Astrocyte of the spinal cord (primary cell): ENCODE measurements around the gene PADI6.
A peak's percentile ranks its signal among the peaks of the same experiment; 100 is the strongest.
"Not testable (repeated sequence)": the region's sequence is repeated elsewhere in the genome, so short reads cannot be mapped to it uniquely, and the experiment has no call there.

Source experiments
- DNase-seq: peaks from one replicate; pipeline ENCODE4 v3.0.0; 2011; ENCODE audit warnings: low read depth, low spot score
- H3K4me3 ChIP-seq: 2 replicates; pipeline ENCODE4 v1.5.1; 2011; ENCODE audit warnings: low read depth, mild to moderate bottlenecking, low read length, moderate library complexity
- in situ Hi-C: cut with HindIII; loops from 2 replicates; pipeline ENCODE4 v1.10.0; 2017; ENCODE audit warnings: low sequenced_read_pairs
- TF ChIP-seq, protein P1 (sequence below): IDR thresholded peaks from 2 replicates; pipeline ENCODE4 v1.5.1; 2012; ENCODE audit warnings: low read depth, mild to moderate bottlenecking, low read length, inconsistent platforms

Gene PADI6

GRCh38 chr1:17338706-17339493, 33.1 kb upstream of the PADI6 start:
- DNase-seq: no peak
- no peak overlapping the region for H3K4me3 ChIP-seq
- in situ Hi-C loops: no loop called here
- TF ChIP-seq, protein P1, sequence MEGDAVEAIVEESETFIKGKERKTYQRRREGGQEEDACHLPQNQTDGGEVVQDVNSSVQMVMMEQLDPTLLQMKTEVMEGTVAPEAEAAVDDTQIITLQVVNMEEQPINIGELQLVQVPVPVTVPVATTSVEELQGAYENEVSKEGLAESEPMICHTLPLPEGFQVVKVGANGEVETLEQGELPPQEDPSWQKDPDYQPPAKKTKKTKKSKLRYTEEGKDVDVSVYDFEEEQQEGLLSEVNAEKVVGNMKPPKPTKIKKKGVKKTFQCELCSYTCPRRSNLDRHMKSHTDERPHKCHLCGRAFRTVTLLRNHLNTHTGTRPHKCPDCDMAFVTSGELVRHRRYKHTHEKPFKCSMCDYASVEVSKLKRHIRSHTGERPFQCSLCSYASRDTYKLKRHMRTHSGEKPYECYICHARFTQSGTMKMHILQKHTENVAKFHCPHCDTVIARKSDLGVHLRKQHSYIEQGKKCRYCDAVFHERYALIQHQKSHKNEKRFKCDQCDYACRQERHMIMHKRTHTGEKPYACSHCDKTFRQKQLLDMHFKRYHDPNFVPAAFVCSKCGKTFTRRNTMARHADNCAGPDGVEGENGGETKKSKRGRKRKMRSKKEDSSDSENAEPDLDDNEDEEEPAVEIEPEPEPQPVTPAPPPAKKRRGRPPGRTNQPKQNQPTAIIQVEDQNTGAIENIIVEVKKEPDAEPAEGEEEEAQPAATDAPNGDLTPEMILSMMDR: peak; percentile 12

DNA sequence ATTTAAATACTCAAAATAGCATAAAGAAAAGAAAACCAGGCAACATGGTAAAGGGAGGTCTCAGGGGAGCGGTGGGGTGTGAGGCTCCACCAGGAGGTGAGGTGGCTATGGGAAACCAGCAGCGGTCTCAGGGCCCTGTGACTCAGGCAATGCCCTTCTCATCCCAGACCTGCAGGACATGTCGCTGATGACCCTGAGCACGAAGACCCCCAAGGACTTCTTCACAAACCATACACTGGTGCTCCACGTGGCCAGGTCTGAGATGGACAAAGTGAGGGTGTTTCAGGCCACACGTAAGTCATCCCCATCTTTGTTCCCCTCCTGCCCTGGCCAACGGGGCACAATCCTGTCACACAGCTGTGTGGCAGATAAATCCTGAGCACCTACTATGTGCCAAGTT, 32.5 kb upstream of the PADI6 start:
- H3K4me3 ChIP-seq: no peak overlapping the region
- TF ChIP-seq, protein P1: no peak
- in situ Hi-C loops: no loop called here
- no peak for DNase-seq

- in situ Hi-C loops: no loop called here
- DNase-seq: no peak
- TF ChIP-seq, protein P1: no peak
- H3K4me3 ChIP-seq: no peak overlapping the region
Measured at GRCh38 chr1:17340358-17340757, 31.6 kb upstream of the PADI6 start.

- TF ChIP-seq, protein P1: no peak
- DNase-seq: no peak
- in situ Hi-C loops: no loop called here
- no peak overlapping the region for H3K4me3 ChIP-seq
Measured at GRCh38 chr1:17342014-17342441, 30.0 kb upstream of the PADI6 start.

DNA sequence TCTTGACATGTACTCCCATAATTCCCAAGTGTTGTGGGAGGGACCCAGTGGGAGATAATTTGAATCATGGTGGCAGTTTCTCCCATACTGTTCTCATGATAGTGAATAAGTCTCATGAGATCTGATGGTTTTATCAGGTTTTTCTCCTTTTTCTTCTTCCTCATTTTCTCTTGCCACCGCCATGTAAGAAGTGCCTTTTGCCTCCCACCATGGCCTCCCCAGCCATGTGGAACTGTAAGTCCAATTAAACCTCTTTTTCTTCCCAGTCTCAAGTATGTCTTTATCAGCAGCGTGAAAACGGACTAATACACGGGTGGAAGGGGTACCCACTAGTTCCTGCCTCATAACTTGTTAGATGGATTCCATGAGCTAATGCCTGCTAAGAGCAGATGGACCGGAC, 26.5 kb upstream of the PADI6 start:
- in situ Hi-C loops, DNase-seq: not testable (repeated sequence)

DNA sequence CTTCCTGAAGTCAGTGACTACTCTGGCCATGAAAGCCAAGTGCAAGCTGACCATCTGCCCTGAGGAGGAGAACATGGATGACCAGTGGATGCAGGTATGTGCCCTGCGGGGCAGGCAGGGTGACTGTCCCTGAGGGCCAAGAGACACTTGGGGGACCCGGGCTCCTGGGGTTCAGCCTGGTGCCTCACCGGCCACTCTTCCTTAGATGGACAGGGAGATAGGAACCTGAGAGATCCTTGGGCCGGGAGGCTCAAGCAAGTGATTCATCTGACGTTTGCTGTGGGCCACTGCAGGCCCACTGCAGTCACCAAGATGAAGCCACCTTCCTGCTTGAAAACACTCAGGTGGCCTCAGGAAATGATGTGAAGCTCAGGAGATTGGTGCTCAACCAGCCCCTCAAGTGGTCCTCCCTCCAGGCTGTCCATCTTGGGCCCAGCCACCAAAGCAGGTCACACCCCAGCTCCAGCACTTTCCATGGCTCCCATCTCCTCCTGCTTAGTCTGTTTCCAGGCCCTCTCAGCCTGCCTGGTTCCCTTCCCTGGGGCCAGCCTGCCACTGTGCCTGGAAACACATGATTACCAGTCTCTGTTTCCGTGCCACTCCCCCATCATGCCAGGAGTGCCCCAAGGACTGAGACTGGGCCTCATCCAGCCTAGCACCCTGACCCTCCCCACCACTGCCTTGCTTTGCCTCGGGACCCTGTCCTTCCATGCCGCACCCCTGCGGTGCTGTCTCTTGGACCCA, 25.8 kb upstream of the PADI6 start:
- TF ChIP-seq, protein P1: no peak
- in situ Hi-C loops: no loop called here
- no peak for DNase-seq
- no peak overlapping the region for H3K4me3 ChIP-seq

More for the DNA sequence above, 26.5 kb upstream of the PADI6 start:
- H3K4me3 ChIP-seq: not testable (repeated sequence)
